Endothelial cell of umbilical vein (primary cell): ENCODE data around the gene FARP2. TPM values are rescaled to one million over a fixed set of nuclear protein-coding genes. Genes with fewer than 3 reads are reported as not detected.
"Not testable (repeated sequence)": the region's sequence is repeated elsewhere in the genome, so short reads cannot be mapped to it uniquely, and the experiment has no call there.

Experiments used
- BruUV-seq: library from RNA; stranded (reverse); fragments of 400-500 nt; replicated peaks from 2 replicates; lab custom pipeline; 2021; lab: Mats Ljungman, UMichigan
- CTCF ChIA-PET: fragments of 300-600, 350-600 bp; sonication (Branson Sonifier 250); formaldehyde crosslinking; loops from one replicate; lab custom pipeline; 2021; ENCODE audit warnings: antibody characterized with exemption, inconsistent platforms; lab: Charles Lee
- POLR2A ChIA-PET: fragments of 300-600, 350-600 bp; sonication (Branson Sonifier 250); formaldehyde crosslinking; loops from one replicate; lab custom pipeline; 2021; ENCODE audit warnings: antibody characterized with exemption, inconsistent platforms; lab: Charles Lee
- DNase-seq: peaks from one replicate; pipeline ENCODE4 v3.0.0-alpha.2; 2011; ENCODE audit warnings: low read depth, low spot score
- FAIRE-seq: peaks from 2 replicates; lab custom pipeline; 2011; peaks lifted over from hg19 to GRCh38; lab: Jason Lieb, UNC
- H2AFZ ChIP-seq: 2 replicates; pipeline ENCODE4 v1.6.0; 2012; ENCODE audit warnings: low read depth, low read length, control low read depth, inconsistent platforms
- H3K27ac ChIP-seq: 2 replicates; pipeline ENCODE4 v1.5.1; 2011; ENCODE audit warnings: low read depth, mild to moderate bottlenecking, control low read depth, low read length, moderate library complexity; ENCODE audit not compliant: insufficient read depth
- H3K27me3 ChIP-seq, 2 experiments: 2 replicates each; pipeline versions ENCODE4 v1.6.0 to v1.6.1; 2011; ENCODE audit warnings: low read length in 2 of 2, mixed read lengths in 1 of 2; ENCODE audit not compliant: control insufficient read depth in 2 of 2, insufficient read depth in 2 of 2
- H3K36me3 ChIP-seq, 2 experiments: 2 replicates in 1 of 2; 3 replicates in 1 of 2; pipeline ENCODE4 v1.5.1; 2011; ENCODE audit warnings: low read length in 2 of 2, mild to moderate bottlenecking in 1 of 2, moderate library complexity in 1 of 2; ENCODE audit not compliant: control insufficient read depth in 2 of 2, insufficient read depth in 2 of 2; ENCODE audit errors: extremely low read depth in 1 of 2
- H3K4me1 ChIP-seq: 3 replicates; pipeline ENCODE4 v1.5.1; 2011; ENCODE audit warnings: mild to moderate bottlenecking, low read length; ENCODE audit not compliant: control insufficient read depth, insufficient read depth; ENCODE audit errors: extremely low read depth
- H3K4me2 ChIP-seq: 2 replicates; pipeline ENCODE4 v1.6.1; 2011; ENCODE audit warnings: low read length, control low read depth, mixed read lengths; ENCODE audit not compliant: insufficient read depth
- H3K4me3 ChIP-seq, 3 experiments: fragments of 200-600 bp in 1 of 3; sonication (generic), shearing (Covaris generic) in 1 of 3; replicated peaks in 1 of 3; 2 replicates each; pipeline ENCODE4 v1.5.1; 2011 to 2016; ENCODE audit warnings: control low read depth in 3 of 3, low read length in 3 of 3, mild to moderate bottlenecking in 2 of 3, inconsistent platforms in 1 of 3, low read depth in 1 of 3, moderate library complexity in 1 of 3; ENCODE audit not compliant: insufficient read depth in 1 of 3
- H3K79me2 ChIP-seq: 2 replicates; pipeline ENCODE4 v1.6.0; 2012; ENCODE audit warnings: low read length, inconsistent platforms; ENCODE audit not compliant: control insufficient read depth, insufficient read depth
- H3K9ac ChIP-seq: replicated peaks from 2 replicates; pipeline ENCODE3; 2011; ENCODE audit warnings: low read length, control low read depth; ENCODE audit not compliant: insufficient read depth; ENCODE audit errors: extremely low read depth
- H3K9me1 ChIP-seq: replicated peaks from 3 replicates; pipeline ENCODE4 v1.6.0; 2011; ENCODE audit warnings: mild to moderate bottlenecking, low read length; ENCODE audit not compliant: control insufficient read depth, insufficient read depth; ENCODE audit errors: extremely low read depth
- H3K9me3 ChIP-seq: replicated peaks from 2 replicates; pipeline ENCODE4 v1.5.1; 2012; ENCODE audit warnings: low read length, inconsistent platforms; ENCODE audit not compliant: control insufficient read depth, insufficient read depth
- H4K20me1 ChIP-seq: replicated peaks from 2 replicates; pipeline ENCODE3; 2011; ENCODE audit warnings: mild to moderate bottlenecking, low read length; ENCODE audit not compliant: control insufficient read depth, insufficient read depth; ENCODE audit errors: extremely low read depth
- CTCF ChIP-seq, 2 donors: IDR thresholded peaks; 1 replicate in 1 of 2; 2 replicates in 1 of 2; pipeline ENCODE4 v1.5.1; 2011; ENCODE audit warnings: low read length in 2 of 2, mild to moderate bottlenecking in 2 of 2, moderate library complexity in 2 of 2, control low read depth in 1 of 2, inconsistent platforms in 1 of 2, low read depth in 1 of 2; ENCODE audit not compliant: insufficient read depth in 1 of 2; ENCODE audit errors: extremely low read depth in 1 of 2
- EZH2 ChIP-seq: IDR thresholded peaks from 2 replicates; pipeline ENCODE4 v1.6.1; 2012; ENCODE audit warnings: borderline replicate concordance, low read depth, mild to moderate bottlenecking, moderate library complexity, low read length, inconsistent platforms; ENCODE audit not compliant: severe bottlenecking
- FOS ChIP-seq: IDR thresholded peaks from 2 replicates; pipeline ENCODE4 v1.6.1; 2011; ENCODE audit warnings: mild to moderate bottlenecking, low read length, moderate library complexity, borderline replicate concordance; ENCODE audit not compliant: insufficient read depth
- GATA2 ChIP-seq: IDR thresholded peaks from 2 replicates; pipeline ENCODE4 v1.7.0; 2011; ENCODE audit warnings: low read depth, mild to moderate bottlenecking, moderate library complexity, mixed read lengths, low read length; ENCODE audit not compliant: insufficient read length, insufficient read depth
- JUN ChIP-seq: IDR thresholded peaks from 2 replicates; pipeline ENCODE4 v1.6.1; 2011; ENCODE audit warnings: borderline replicate concordance, low read depth; ENCODE audit not compliant: insufficient read length, insufficient read depth
- MAX ChIP-seq: IDR thresholded peaks from 2 replicates; pipeline ENCODE4 v1.6.1; 2011; ENCODE audit not compliant: insufficient read depth, insufficient read length
- MYC ChIP-seq: IDR thresholded peaks from one replicate; pipeline ENCODE4 v1.6.1; 2011; ENCODE audit warnings: mild to moderate bottlenecking, low read depth, low read length
- POLR2A ChIP-seq: IDR thresholded peaks from 2 replicates; pipeline ENCODE4 v1.6.1; 2012; ENCODE audit warnings: low read depth, mild to moderate bottlenecking, control low read depth, low read length
- POLR2AphosphoS5 ChIP-seq: IDR thresholded peaks from 2 replicates; pipeline ENCODE4 v1.6.1; 2012; ENCODE audit warnings: low read depth, mild to moderate bottlenecking, control low read depth, low read length, moderate library complexity; ENCODE audit not compliant: insufficient read depth
- dilution Hi-C: fragments of 300-500 bp; cut with MboI; formaldehyde crosslinking; loops from one replicate; pipeline ENCODE4 v1.15.0; 2019; ENCODE audit warnings: low sequenced_read_pairs; ENCODE audit not compliant: extremely low pct_ligation_motif_present
- intact Hi-C: fragments of 100-400 bp; cut with micrococcal nuclease; formaldehyde crosslinking; loops from one replicate; pipeline ENCODE4 v1.10.0; 2022
- polyA plus RNA-seq, 4 experiments: library from polyadenylated mRNA; depleted of rRNA in 3 of 4; stranded (reverse) in 3 of 4; unstranded in 1 of 4; fragments of >200 nt; gene quantifications; 2 replicates each; pipeline versions ENCODE4 v1.2.1 to v1.2.3, GENCODE V29; 2011 to 2012; ENCODE audit warnings: missing spikeins in 1 of 4
- total RNA-seq: library from RNA; stranded (reverse); gene quantifications from 2 replicates; pipeline ENCODE4 v1.2.3, GENCODE V29; 2021

Gene FARP2
- total and polyA plus RNA-seq, 2 donors (not counting 3 experiments of a cell fraction or from before 2014, with no cell fraction given) = 15.3 to 45.3 TPM

GRCh38 chr2:241421330-241421729 lies 65.2 kb downstream of the FARP2 start:
- no peak overlapping the region for H3K27ac ChIP-seq
- no TSS peak for BruUV-seq
- peaks cover 0 to 3% of the 10 kb centered on the region in 2 experiments for H3K36me3 ChIP-seq
- FAIRE-seq (no peak), DNase-seq (no peak)
- H3K4me2 ChIP-seq = no peak overlapping the region
- no peak overlapping the region for H3K9ac ChIP-seq
- dilution Hi-C loops (no loop called here), intact Hi-C loops (no loop called here)
- no peaks in the 10 kb centered on the region for H4K20me1 ChIP-seq
- H3K4me1 ChIP-seq = no peaks in the 10 kb centered on the region
- no peaks in the 10 kb centered on the region for H3K9me1 ChIP-seq
- TF ChIP-seq JUN (no peak), POLR2AphosphoS5 (no peak), FOS (no peak), CTCF (IDR thresholded peaks at IDR 0.05; ENCODE audit: extremely low read depth in 1 of 2, insufficient read depth in 1 of 2, low read depth in 1 of 2, low read length in 2 of 2) (no peak), MAX (no peak), EZH2 (no peak), MYC (no peak), GATA2 (no peak), POLR2A (no peak)
- H3K27me3 ChIP-seq = no peaks in the 10 kb centered on the region
- POLR2A ChIA-PET = no interaction called here
- H3K9me3 ChIP-seq = no peaks in the 10 kb centered on the region
- CTCF ChIA-PET = no interaction called here
- no peak overlapping the region for H2AFZ ChIP-seq
- H3K79me2 ChIP-seq = no peaks in the 10 kb centered on the region
- H3K4me3 ChIP-seq = no peak overlapping the region

GRCh38 chr2:241421942-241422341 lies 65.9 kb downstream of the FARP2 start:
- H3K4me2 ChIP-seq, H2AFZ ChIP-seq, H4K20me1 ChIP-seq, H3K79me2 ChIP-seq, BruUV-seq, H3K9me3 ChIP-seq, CTCF ChIA-PET, H3K9ac ChIP-seq, H3K36me3 ChIP-seq, POLR2A ChIA-PET, dilution Hi-C loops, H3K27me3 ChIP-seq, H3K4me3 ChIP-seq, intact Hi-C loops, DNase-seq, H3K9me1 ChIP-seq, H3K4me1 ChIP-seq, H3K27ac ChIP-seq, FAIRE-seq: not testable (repeated sequence)
